Adipocyte (in vitro differentiated cells): ENCODE data around the gene PCDH1.
"Not testable (repeated sequence)": the region's sequence is repeated elsewhere in the genome, so short reads cannot be mapped to it uniquely, and the experiment has no call there.

Experiments
- DNase-seq: peaks from one replicate; pipeline ENCODE4 v3.0.0-alpha.2; 2015; ENCODE audit warnings: low read depth
- H3K27me3 ChIP-seq: replicated peaks from 2 replicates; pipeline ENCODE4 v1.7.0; 2013; ENCODE audit warnings: mild to moderate bottlenecking, low read length, moderate library complexity; ENCODE audit not compliant: control insufficient read depth, insufficient read depth
- H3K36me3 ChIP-seq: 2 replicates; pipeline ENCODE4 v1.7.0; 2013; ENCODE audit warnings: low read length, mild to moderate bottlenecking, moderate library complexity; ENCODE audit not compliant: control insufficient read depth, insufficient read depth, severe bottlenecking
- H3K4me1 ChIP-seq: 2 replicates; pipeline ENCODE4 v1.7.0; 2013; ENCODE audit warnings: mild to moderate bottlenecking, low read length, moderate library complexity; ENCODE audit not compliant: control insufficient read depth, insufficient read depth
- H3K4me3 ChIP-seq: 2 replicates; pipeline ENCODE4 v1.7.0; 2013; ENCODE audit warnings: mild to moderate bottlenecking, low read length, moderate library complexity
- H3K9ac ChIP-seq: 2 replicates; pipeline ENCODE4 v1.7.0; 2013; ENCODE audit warnings: mild to moderate bottlenecking, low read length, moderate library complexity
- H3K9me3 ChIP-seq: 2 replicates; pipeline ENCODE4 v1.7.0; 2013; ENCODE audit warnings: mild to moderate bottlenecking, low read length, moderate library complexity; ENCODE audit not compliant: control insufficient read depth

Gene PCDH1

DNA sequence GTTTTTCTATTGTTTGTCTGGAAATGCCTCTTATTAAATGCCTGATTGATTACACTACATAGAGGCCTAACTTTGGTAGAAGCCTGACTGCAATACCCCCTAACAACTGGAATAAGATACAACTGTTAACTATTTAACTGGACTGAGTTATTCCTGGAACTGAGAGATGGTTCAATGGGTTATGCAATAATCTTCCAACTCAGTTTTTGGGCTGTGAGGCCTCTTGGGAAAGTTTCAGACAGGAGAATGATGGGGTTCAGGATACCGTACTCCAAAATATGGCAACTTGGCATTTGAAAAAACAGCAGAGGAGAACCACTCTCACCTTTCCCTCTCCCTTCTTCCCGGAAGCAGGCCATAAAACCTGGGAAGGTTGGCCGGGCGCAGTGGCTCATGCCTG is 19.2 kb upstream of the PCDH1 start:
- Histone ChIP-seq H3K4me1 (peaks cover 6% of the 10 kb centered on the region), H3K4me3 (no peak overlapping the region), H3K9me3 (no peaks in the 10 kb centered on the region), H3K27me3 (no peaks in the 10 kb centered on the region), H3K9ac (no peak overlapping the region), H3K36me3 (no peaks in the 10 kb centered on the region)
- no peak for DNase-seq

DNA sequence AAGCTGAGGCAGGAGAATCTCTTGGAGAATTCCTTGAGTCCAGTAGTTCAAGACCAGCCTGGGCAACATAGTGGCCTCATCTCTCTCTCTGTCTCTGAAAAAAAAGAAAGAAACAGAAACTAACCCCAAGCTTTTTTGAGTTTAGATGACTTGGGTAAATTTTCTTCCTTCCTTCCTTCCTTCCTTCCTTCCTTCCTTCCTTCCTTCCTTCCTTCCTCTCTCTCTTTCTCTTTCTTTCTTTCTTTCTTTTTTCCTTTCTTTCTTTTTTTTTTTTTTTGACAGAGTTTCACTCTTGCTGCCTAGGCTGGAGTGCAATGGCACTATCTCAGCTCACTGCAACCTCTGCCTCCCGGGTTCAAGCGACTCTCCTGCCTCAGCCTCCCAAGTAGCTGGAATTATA is 12.2 kb upstream of the PCDH1 start:
- not testable (repeated sequence) for H3K4me1 ChIP-seq, H3K9ac ChIP-seq, H3K4me3 ChIP-seq, H3K9me3 ChIP-seq, H3K27me3 ChIP-seq, H3K36me3 ChIP-seq, DNase-seq

DNA sequence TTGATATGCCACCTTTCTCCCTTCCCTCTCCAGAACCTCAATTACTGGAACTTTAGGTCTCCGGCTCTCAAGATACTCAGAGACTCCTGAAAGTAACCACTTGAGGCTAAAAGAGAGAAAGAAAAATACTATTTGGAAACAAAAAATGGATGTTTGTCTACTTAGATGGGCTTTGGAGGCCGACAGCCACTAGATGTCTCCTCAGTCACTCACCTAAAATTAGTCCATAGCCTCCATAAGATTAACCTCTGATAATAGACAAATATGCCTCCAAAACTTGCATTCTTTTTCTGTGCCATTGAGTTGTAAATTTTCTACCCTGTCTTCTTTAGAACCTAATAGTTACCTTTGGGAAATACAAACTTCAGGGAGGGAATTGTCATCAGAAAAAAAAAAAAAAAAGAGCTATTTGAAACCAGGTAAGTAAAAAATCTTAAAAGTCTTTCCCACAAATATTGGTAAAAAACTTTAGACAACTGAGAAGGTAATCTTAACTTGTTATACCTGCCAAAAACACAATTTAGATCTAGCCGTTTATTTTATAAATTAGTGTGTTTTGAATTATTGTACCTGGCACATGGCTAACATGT is 11.2 kb upstream of the PCDH1 start:
- Histone ChIP-seq H3K9ac (no peak overlapping the region), H3K9me3 (no peaks in the 10 kb centered on the region), H3K4me3 (no peak overlapping the region), H3K36me3 (no peaks in the 10 kb centered on the region), H3K4me1 (no peaks in the 10 kb centered on the region), H3K27me3 (peaks cover 15% of the 10 kb centered on the region)
- DNase-seq, result peak; percentile 32

DNA sequence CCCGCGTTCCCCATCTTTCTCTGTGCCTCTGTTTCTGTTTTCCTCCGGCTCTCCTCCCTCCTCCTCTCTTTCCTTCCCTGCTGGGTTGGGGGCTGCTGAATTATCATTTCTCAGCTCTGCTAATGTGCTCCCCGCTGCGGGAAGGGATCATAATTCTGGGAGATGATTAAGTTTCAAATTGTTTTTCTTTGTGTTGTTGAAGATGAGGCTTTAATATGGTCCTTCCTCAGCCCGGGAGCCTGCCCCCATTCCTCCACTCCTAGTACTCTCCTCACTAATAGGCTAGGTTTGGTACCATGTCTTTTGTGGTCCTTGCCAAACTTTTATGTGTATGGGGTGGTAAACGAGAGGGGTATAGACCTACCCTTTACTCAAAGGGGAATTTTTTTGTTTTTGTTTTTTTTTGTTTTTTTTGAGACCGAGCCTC is 5.7 kb upstream of the PCDH1 start:
- no peak overlapping the region for H3K9ac ChIP-seq
- H3K4me3 ChIP-seq, result no peak overlapping the region
- DNase-seq, result no peak
- peaks cover 61% of the 10 kb centered on the region for H3K27me3 ChIP-seq
- no peaks in the 10 kb centered on the region for H3K9me3 ChIP-seq
- H3K36me3 ChIP-seq, result no peaks in the 10 kb centered on the region
- peaks cover 2% of the 10 kb centered on the region for H3K4me1 ChIP-seq

DNA sequence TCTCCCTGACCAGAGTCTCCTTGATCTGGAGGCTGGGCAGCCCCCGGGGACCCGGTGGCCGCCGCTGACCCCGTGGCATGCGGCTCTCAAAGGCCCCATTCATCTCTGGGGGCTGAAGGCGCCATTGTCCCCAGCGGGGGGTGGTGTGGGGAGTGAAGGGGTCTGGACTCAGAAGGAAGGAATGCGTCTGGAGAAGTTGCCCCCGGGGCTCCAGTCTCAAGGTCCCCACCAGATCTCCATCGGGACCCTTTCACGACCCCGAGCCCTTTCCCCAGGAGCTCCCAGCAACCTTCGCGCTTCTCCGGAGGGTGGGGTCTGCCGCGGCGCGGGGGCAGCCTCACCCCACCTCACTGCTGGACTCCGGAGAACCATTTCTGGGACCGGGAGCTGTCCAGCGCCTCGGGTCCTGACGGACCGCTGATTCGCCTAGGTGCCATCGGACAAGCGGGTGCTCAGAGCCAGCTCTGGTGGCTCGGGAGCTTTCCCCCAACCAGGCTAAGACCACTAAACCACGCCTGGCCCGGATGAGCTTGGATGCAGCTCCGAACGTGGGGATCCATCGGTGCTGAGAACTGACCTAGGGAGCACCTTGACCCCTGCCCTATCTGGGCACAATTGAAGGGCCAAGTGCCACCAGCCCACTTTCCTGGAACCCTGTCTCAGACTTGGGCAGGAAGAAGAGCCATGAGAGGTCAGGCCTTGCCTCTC is 5.1 kb upstream of the PCDH1 start:
- peak; percentile 66 for DNase-seq
- Histone ChIP-seq H3K4me3 (no peak overlapping the region), H3K36me3 (no peaks in the 10 kb centered on the region), H3K9me3 (no peaks in the 10 kb centered on the region), H3K27me3 (peaks cover 61% of the 10 kb centered on the region), H3K4me1 (peaks cover 6% of the 10 kb centered on the region), H3K9ac (no peak overlapping the region)

DNA sequence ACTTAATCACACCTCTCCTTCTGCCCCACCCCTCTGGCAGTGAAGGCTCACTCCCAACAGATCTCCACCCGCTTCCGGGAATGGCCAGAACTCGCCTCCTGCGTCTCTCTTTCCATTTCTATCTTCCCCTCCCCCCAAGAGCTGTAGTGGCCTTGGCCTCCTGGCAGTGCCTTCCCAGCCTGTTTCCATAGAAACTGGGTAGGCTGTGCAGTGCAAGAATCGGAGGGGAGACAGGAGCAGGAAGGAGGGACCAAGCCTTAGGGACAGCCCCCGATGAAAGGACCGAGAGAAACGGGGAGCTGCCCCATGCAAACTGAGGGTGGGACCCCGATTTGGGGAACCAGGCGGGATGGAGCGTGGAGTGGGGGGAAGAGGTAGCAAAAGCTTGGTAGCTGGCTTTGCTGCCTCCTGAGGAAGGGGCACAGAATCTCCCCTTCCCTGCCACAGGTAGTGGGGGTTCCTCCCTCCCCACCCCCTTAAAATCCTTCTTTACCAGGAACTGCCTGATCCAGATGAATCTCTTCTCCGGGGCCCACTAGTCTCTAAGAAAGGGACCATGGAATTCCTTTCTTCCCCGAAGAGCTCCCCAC is 4.5 kb upstream of the PCDH1 start:
- H3K4me3 ChIP-seq, result no peak overlapping the region
- H3K27me3 ChIP-seq, result peaks cover 62% of the 10 kb centered on the region
- peaks cover 9% of the 10 kb centered on the region for H3K4me1 ChIP-seq
- no peaks in the 10 kb centered on the region for H3K9me3 ChIP-seq
- DNase-seq, result no peak
- H3K36me3 ChIP-seq, result no peaks in the 10 kb centered on the region
- no peak overlapping the region for H3K9ac ChIP-seq

DNA sequence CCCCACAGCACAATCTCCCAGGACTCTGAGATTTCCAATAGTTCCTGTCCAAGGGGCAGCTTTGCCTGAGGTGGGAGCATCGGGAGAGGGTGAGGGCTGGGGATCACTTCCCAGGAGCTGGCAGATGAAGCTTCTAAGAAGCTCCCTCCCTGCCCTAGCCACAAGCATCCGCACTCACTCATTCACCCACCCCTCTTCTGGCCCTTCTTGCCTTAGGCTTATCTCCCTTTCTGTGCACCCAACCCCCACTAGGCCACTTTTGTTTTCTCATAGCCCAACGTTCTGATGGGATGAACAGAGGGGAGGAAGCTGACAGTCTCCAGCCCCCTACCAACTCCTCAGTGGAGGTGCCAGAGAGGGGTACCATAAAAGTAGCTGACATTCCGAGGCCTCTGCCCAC is 3.7 kb upstream of the PCDH1 start:
- Histone ChIP-seq H3K36me3 (no peaks in the 10 kb centered on the region), H3K27me3 (peaks cover 70% of the 10 kb centered on the region), H3K9me3 (no peaks in the 10 kb centered on the region), H3K4me1 (peaks cover 16% of the 10 kb centered on the region), H3K9ac (no peak overlapping the region), H3K4me3 (no peak overlapping the region)
- DNase-seq, result no peak

DNA sequence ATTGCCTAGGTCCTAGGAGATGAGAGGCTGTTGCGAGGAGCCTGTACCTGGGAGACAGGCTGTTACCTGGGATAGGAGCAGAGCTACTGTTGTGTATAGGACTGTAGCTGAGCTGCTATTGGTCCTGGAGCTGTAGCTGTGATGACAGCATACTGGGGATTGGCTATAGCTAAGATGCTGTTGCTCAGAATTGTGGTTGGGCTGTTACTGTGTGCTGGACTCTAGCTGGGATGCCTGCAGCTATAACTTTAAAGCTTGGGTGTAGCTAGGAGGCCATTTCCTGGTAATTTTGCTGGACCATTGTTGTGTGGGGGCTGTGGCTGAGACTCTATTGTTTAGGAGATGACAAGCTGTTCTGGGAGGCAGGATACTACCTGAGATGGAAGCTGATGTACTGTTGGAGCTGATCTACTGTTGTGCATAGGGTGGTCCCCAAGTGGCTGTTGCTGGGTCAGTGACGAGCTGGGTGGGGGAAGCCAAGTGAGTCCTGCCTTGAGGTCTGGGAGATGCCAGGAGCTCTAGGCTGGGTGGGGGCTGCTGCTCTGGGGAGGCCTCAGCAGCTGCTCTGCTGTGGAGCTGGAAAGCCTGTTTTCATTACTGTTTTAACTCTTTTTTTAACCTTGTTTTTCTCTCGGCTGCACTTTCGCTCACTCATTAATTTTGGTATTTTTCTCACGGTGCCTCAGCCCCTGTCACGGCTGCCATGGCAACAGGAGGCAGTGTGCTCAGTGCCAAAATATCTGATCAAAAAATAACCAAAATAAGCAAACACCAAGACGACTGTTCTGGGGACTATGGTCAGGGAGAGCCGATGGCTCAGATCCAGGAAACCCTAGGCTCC is 3.0 kb upstream of the PCDH1 start:
- peaks cover 23% of the 10 kb centered on the region for H3K4me1 ChIP-seq
- H3K4me3 ChIP-seq, result no peak overlapping the region
- no peak for DNase-seq
- H3K9ac ChIP-seq, result no peak overlapping the region
- no peaks in the 10 kb centered on the region for H3K9me3 ChIP-seq
- peaks cover 77% of the 10 kb centered on the region for H3K27me3 ChIP-seq
- no peaks in the 10 kb centered on the region for H3K36me3 ChIP-seq

DNA sequence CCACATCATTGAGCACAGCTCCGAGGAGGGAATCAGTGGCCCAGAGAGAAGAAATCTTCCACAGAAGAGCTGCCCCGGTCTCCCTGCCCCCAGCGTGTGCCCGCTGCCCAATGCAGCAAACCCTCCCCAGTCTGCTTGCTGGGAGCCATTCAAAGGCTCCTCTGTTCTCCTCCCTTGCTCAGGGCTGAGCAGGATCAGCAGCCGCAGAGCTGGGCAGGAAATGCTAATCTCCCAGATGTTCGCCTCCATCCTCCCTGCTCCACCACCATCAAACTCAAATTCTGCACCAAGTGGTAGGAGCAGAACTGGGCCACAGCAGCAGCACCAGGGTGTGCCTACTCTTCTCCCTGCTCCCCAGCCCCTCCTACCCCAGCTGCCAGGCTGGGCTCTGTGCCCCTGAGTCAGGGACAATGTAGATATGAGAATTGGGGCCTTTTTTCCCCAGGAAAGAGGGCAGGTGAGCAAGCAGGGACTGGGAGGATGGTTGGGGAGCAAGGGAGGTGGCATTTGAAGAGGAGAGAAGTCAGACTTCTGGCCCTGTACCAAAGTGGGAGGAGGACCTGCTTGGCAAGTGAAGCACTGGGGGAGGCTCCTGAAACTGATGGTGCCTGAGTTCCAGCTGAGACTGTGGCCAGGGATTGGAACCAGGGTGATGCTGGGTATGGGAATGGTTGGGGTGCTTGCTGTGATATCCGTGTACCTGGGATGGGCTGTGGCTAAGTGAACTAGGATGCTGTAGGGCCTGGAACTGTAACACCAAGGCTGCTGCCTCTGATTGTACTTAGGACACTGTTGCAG is 1.9 kb upstream of the PCDH1 start:
- H3K4me1 ChIP-seq, result peaks cover 23% of the 10 kb centered on the region
- no peak for DNase-seq
- no peaks in the 10 kb centered on the region for H3K9me3 ChIP-seq
- no peak overlapping the region for H3K4me3 ChIP-seq
- H3K9ac ChIP-seq, result no peak overlapping the region
- peaks cover 72% of the 10 kb centered on the region for H3K27me3 ChIP-seq
- no peaks in the 10 kb centered on the region for H3K36me3 ChIP-seq

DNA sequence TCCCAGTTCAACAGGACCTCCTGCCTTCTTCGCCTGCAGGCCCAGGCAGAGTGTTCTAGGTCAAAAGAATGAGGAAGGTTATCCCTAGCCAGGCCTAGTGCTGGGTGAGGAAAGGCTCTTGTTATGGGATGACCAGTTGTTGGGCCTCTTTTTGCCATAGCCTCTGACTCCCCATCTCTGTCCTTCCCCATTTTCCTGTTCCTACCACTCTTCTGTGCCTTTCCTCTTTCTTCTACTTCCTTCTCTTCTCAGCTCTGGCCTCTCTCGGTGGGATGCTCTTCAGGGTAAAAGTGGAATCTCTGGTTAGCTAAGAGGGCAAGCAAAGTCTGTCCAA is 1.2 kb upstream of the PCDH1 start:
- Histone ChIP-seq H3K9ac (no peak overlapping the region), H3K27me3 (peaks cover 72% of the 10 kb centered on the region), H3K4me3 (no peak overlapping the region), H3K36me3 (no peaks in the 10 kb centered on the region), H3K9me3 (no peaks in the 10 kb centered on the region), H3K4me1 (peaks cover 27% of the 10 kb centered on the region)
- no peak for DNase-seq
